A673 (cell line): ENCODE results near the gene IFT122. TPM values are rescaled to one million over a fixed set of nuclear protein-coding genes. Genes with fewer than 3 reads are reported as not detected.
A peak's percentile ranks its signal among the peaks of the same experiment; 100 is the strongest.

ENCODE experiments used
- BruUV-seq: library from RNA; stranded (reverse); fragments of 400-500 nt; replicated peaks from 2 replicates; lab custom pipeline; 2021; lab: Mats Ljungman, UMichigan
- CTCF ChIA-PET: fragments of 300-600 bp; sonication (Branson Sonifier 250); formaldehyde crosslinking; loops from one replicate; lab custom pipeline; 2022; ENCODE audit warnings: antibody characterized with exemption; lab: Charles Lee
- POLR2A ChIA-PET: fragments of 300-600 bp; sonication (Branson Sonifier 250); formaldehyde crosslinking; loops from one replicate; lab custom pipeline; 2022; ENCODE audit warnings: antibody characterized with exemption; ENCODE audit not compliant: low non-redundant PET; lab: Charles Lee
- DNase-seq: peaks from one replicate; pipeline ENCODE4 v3.0.0-alpha.2; 2015; ENCODE audit warnings: low spot score
- H3K27ac ChIP-seq: fragments of 200-600 bp; sonication (generic); 2 replicates; pipeline ENCODE4 v1.5.1; 2016; ENCODE audit warnings: mixed run types, low read depth, mild to moderate bottlenecking, mixed read lengths, antibody characterized with exemption, low read length; ENCODE audit not compliant: poor library complexity, severe bottlenecking
- H3K27me3 ChIP-seq: fragments of 200-600 bp; sonication (generic); replicated peaks from 2 replicates; pipeline ENCODE4 v1.6.1; 2017; ENCODE audit warnings: mixed run types, low read depth, mild to moderate bottlenecking, mixed read lengths, antibody characterized with exemption, low read length; ENCODE audit not compliant: insufficient read depth, poor library complexity
- H3K36me3 ChIP-seq: fragments of 200-600 bp; sonication (generic); 2 replicates; pipeline ENCODE4 v1.6.1; 2016; ENCODE audit warnings: mixed run types, mild to moderate bottlenecking, mixed read lengths, antibody characterized with exemption, low read length; ENCODE audit not compliant: insufficient read depth, poor library complexity, severe bottlenecking
- H3K4me1 ChIP-seq: fragments of 200-600 bp; sonication (generic); 2 replicates; pipeline ENCODE4 v1.6.1; 2017; ENCODE audit warnings: mixed run types, mild to moderate bottlenecking, mixed read lengths, antibody characterized with exemption, low read length; ENCODE audit not compliant: insufficient read depth, poor library complexity, severe bottlenecking
- H3K4me3 ChIP-seq: fragments of 200-600 bp; sonication (generic); 2 replicates; pipeline ENCODE4 v1.5.1; 2016; ENCODE audit warnings: low read depth, mixed run types, mild to moderate bottlenecking, mixed read lengths, low read length; ENCODE audit not compliant: poor library complexity, severe bottlenecking
- H3K9me3 ChIP-seq: fragments of 200-600 bp; sonication (generic); 2 replicates; pipeline ENCODE4 v1.6.1; 2016; ENCODE audit warnings: mixed run types, low read depth, mild to moderate bottlenecking, mixed read lengths, antibody characterized with exemption, low read length; ENCODE audit not compliant: poor library complexity, severe bottlenecking
- EZH2 ChIP-seq: fragments of 200-600 bp; sonication (generic); IDR thresholded peaks from 2 replicates; pipeline ENCODE4 v1.6.1; 2017; ENCODE audit warnings: borderline replicate concordance, low read depth, mild to moderate bottlenecking, mixed read lengths, antibody characterized with exemption, low read length; ENCODE audit not compliant: poor library complexity, severe bottlenecking
- intact Hi-C: fragments of 100-400 bp; cut with micrococcal nuclease; formaldehyde crosslinking; loops from one replicate; pipeline ENCODE4 v1.10.0; 2022; ENCODE audit not compliant: unreplicated experiment
- total RNA-seq: library from RNA; stranded (reverse); gene quantifications from 2 replicates; pipeline ENCODE4 v1.2.3, GENCODE V29; 2021
- TF ChIP-seq, protein P1 (sequence below): fragments of 300-800, 200-600 bp; sonication (generic); conservative IDR thresholded peaks from 2 replicates; pipeline ENCODE4 v1.5.1; 2017; ENCODE audit warnings: low read depth, mild to moderate bottlenecking, antibody characterized with exemption, low read length, moderate library complexity, mixed read lengths

Gene IFT122
- total RNA-seq, 1 experiment from 2014 or later = 48.2 TPM

DNA sequence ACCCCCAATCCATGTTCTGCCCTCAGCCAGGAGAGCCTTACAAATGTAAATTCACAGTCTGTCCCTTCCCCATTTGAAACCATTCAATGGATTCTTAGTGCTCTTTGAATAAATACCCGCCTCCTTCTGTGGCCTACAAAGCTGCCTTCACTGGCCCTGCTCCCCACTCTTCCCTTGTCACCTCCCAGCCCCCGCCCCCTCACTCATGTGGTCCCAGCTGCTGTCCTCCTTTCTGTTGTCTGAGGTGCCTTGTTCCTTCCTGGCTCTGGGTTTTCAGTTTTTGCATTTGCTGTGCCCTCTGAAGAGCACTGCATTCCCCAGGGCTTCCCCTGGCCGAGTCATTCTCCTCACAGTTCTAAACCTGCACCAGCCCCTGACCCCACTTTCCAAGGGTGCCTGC is 14.8 kb upstream of the IFT122 start:
- ChIA-PET POLR2A (no interaction called here), CTCF (no interaction called here)
- intact Hi-C loops = no loop called here
- TF ChIP-seq, protein P1, sequence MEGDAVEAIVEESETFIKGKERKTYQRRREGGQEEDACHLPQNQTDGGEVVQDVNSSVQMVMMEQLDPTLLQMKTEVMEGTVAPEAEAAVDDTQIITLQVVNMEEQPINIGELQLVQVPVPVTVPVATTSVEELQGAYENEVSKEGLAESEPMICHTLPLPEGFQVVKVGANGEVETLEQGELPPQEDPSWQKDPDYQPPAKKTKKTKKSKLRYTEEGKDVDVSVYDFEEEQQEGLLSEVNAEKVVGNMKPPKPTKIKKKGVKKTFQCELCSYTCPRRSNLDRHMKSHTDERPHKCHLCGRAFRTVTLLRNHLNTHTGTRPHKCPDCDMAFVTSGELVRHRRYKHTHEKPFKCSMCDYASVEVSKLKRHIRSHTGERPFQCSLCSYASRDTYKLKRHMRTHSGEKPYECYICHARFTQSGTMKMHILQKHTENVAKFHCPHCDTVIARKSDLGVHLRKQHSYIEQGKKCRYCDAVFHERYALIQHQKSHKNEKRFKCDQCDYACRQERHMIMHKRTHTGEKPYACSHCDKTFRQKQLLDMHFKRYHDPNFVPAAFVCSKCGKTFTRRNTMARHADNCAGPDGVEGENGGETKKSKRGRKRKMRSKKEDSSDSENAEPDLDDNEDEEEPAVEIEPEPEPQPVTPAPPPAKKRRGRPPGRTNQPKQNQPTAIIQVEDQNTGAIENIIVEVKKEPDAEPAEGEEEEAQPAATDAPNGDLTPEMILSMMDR = no peak
- no peak for TF ChIP-seq EZH2
- Histone ChIP-seq H3K4me1 (peaks cover 8% of the 10 kb centered on the region), H3K9me3 (no peaks in the 10 kb centered on the region), H3K27me3 (no peaks in the 10 kb centered on the region), H3K4me3 (no peak overlapping the region), H3K27ac (no peak overlapping the region), H3K36me3 (no peaks in the 10 kb centered on the region)
- DNase-seq = no peak
- BruUV-seq = no TSS peak

DNA sequence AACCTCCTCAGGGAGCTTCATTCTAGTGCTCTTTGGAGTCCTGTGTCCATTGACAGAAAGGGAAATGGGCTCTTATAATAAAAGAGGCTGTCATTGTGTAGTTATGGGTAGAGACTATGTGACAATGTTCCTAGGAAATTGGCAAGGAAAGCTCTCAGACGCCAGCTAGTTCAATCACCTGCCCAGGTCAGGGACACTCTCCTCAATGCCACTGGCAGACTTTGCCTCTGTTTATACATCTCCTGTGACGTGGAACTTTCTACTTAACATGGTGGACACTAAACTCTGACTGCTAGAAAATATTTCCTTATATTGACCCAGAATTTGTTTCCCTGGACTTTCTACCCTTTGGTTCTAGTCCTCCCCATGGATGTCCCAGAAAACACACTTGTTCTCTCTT is 14.4 kb upstream of the IFT122 start:
- ChIA-PET POLR2A (no interaction called here), CTCF (no interaction called here)
- no peak overlapping the region for H3K4me3 ChIP-seq
- no peak overlapping the region for H3K27ac ChIP-seq
- intact Hi-C loops = no loop called here
- no peak for DNase-seq
- H3K27me3 ChIP-seq = no peaks in the 10 kb centered on the region
- H3K9me3 ChIP-seq = no peaks in the 10 kb centered on the region
- H3K36me3 ChIP-seq = no peaks in the 10 kb centered on the region
- peaks cover 8% of the 10 kb centered on the region for H3K4me1 ChIP-seq
- TF ChIP-seq, protein P1 = no peak
- no peak for TF ChIP-seq EZH2
- BruUV-seq = no TSS peak

DNA sequence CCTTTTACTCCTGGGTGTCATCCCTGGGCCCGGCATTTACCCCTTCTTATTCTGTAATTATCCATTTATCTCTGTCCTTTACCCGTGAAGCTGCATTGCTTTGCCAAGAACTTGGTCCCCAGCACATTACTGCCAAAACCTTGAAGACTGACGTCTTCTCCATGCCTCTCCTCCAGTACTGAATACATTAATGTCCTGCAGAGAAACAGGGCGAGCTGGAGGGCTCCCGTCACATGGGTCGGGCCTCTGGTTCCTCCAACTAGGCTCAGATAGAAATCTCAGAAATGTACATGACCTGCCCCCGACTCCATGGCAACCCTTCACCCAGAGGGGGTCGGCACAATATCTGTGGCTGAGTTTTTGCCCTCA is 12.0 kb upstream of the IFT122 start:
- DNase-seq = peak; percentile 52
- TF ChIP-seq, protein P1 = no peak
- no peak for TF ChIP-seq EZH2
- peaks cover 21% of the 10 kb centered on the region for H3K36me3 ChIP-seq
- H3K27ac ChIP-seq = no peak overlapping the region
- CTCF ChIA-PET = interaction anchor here (0.5 kb wide), 1 partner anchor 458 kb away, joined by 3 read pairs; no protein-coding TSS in a partner anchor
- POLR2A ChIA-PET = interaction anchor here (0.6 kb wide), 1 partner anchor 12 kb away, joined by 3 read pairs; the partner anchor contains the start of gene IFT122
- peak overlapping the region; percentile 52 for H3K4me3 ChIP-seq
- H3K4me1 ChIP-seq = peaks cover 8% of the 10 kb centered on the region
- intact Hi-C loops = no loop called here
- BruUV-seq = no TSS peak
- H3K27me3 ChIP-seq = no peaks in the 10 kb centered on the region
- H3K9me3 ChIP-seq = no peaks in the 10 kb centered on the region
